Activated T-cell treated with anti-CD3 and anti-CD28 coated beads for 24 hours (primary cell): Measurements from ENCODE around the gene SLC12A7.
"Not testable (repeated sequence)": the region's sequence is repeated elsewhere in the genome, so short reads cannot be mapped to it uniquely, and the experiment has no call there.

ENCODE experiments used
- DNase-seq: peaks from one replicate; pipeline ENCODE4 v3.0.0-alpha.2; 2020; ENCODE audit warnings: low read depth

The SLC12A7 gene

DNA sequence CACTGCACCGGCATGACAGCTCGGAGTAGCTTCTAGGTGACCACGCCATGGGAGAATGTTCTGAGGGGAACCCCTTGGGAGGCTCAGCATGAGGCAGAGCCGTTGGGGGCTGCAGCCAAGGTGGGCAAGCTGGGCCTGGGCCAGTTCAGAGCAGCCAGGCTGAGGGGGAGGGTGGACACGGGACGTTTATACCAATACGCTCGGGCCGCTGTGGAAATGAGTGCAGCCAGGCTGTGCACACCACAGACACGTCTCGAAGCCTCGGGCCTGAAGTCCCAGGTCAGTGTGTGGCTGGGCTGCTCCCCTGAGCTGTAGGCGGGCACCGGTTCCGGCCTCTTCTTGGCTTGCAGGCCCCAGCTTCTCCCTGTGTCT is 28.9 kb upstream of the SLC12A7 start:
- no peak for DNase-seq

DNA sequence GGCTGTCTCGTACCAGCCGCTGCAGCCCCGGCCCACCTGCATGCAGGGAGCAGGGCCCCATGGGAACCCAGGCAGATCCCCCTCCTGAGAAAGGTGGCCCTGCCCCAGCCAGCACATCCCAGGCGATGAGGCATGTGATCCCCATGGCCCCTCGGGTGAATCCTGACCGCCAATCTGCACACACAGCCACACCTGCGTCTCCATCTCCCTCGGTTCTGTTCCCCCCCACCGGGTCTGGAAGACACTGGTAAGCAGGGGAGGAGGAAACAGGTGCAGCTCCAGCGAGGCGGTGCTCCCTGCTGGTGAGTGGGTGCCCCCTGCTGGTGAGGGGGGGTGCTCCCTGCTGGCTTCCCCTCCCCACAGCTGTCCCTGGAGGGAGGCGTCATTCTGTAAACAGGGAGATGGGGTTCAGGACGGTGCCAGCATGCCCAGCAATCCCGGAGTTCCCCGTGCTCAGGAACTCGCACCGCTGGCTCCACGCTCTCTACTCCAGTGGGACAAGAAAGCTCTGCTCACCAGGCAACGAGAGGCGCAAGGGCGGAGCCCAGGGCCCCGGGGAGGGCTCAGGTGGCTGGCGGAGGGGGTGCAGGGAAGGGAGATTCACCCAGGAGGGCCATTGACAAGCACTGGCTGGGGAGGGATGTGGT is 28.4 kb upstream of the SLC12A7 start:
- DNase-seq: peak; percentile 65

DNA sequence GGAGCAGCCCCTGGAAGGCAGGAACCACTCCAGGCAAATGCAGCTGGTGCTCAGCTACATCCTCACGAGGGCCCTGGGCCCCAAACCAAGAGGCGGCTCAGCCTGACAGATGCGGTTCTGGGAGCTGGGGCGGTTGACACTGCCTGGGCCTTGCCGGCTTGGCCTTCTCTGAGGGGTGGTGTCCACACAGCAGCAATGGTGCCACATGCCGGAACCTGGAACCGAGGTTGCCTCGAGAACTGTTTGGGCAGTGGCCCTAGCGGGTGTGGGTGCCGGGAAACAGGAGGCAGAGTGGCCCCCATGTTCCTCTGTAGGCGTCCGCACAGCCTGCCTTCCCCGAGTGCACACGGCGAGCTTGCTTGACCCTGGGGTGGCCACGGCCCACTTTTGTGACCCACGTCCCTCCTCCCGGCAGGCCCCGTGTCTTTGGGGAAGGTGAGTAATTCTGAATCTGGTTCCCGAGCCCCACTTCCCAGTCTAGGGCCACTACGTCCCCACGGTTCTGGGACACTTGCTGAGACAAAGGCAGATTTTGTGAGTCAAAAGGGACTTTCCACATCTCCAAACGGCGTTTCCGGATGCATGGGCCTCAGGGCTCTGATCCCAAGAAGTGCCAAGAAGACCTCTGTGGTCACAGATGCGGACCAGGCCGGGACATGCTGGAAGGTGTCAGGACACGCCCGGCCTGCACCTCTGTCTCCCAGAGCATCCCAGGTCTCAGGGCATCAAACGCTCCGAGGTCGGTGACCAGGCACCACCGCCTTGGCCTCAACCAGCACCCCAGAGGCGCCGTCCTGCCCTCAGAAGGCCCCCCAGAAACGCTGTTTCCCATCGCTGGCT is 27.7 kb upstream of the SLC12A7 start:
- DNase-seq: no peak

DNA sequence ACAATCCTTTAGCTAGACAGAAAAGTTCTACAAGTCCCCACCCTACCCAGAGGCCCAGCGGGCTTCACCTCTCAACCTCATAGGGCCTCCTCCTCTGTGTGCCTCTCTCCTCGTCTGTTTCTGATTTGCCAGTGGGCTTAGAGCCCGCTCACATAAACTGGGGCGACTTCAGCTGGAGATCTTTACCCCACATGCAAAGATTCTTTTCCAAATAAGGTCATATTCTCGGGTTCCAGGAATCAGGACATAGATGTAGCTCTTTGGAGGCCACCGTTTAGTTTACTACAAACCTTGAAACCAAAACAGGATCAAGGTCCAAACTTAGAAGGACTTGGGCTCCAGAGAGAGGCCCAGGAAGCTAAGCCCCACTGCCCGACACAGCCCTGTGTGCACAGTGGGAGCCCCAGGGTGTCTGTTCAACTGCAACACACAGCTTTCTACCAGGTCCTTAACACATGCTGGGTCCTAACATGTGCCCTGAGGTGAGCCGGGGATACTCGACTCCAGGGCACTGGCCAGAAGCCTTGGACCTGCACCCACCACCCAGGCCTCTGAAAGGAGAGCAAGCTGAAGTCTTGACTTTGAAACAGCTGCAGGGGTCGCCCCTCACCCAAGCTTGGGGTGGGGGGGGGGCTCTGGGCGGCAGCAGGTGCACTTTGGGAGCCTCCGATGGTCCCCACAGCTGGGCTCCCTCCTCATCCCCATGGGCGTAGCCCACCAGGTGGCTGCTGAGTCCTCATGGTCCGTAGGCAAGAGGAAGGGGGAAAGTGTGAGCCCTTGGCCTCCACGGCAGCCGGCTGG is 26.8 kb upstream of the SLC12A7 start:
- DNase-seq: no peak

DNA sequence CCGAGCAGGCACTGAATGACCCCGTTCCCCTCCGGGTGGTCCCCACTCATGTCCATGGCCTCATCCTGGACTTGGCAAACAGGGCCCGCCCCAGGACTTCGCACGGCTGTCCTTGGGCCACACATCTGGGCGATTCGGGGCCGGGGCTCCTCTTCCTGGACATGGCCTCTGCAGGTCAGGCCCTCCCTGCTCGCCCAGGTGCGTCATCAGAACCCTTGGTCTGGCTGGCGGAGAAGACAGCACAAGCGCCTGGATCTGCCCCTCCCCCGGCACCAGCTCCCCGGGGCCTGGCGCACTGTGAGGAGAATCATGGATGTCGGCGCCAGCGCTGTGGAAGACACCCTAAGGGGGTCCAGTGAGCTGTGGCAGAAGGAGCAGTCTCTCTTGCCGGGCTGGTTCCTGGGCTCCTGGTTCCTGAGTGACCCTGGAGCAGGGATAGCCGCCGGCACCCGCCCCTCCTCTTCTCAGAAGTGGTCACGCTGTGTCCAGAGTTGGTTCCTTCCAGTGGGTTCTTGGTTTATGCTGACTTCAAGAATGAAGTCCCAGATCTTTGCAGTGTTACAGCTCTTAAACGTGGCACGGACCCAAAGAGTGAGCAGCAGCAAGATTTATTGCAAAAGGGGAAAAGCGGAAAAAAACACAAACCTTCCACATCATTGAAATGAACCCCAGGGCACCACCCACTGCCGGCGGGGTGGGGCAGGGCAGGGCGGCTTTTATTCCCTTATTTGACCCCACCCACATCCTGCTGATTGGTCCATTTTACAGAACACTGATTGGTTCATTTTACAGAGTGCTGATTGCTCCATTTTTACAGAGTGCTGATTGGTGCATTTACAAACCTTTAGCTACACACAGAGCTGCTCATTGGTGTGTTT is 25.9 kb upstream of the SLC12A7 start:
- no peak for DNase-seq

DNA sequence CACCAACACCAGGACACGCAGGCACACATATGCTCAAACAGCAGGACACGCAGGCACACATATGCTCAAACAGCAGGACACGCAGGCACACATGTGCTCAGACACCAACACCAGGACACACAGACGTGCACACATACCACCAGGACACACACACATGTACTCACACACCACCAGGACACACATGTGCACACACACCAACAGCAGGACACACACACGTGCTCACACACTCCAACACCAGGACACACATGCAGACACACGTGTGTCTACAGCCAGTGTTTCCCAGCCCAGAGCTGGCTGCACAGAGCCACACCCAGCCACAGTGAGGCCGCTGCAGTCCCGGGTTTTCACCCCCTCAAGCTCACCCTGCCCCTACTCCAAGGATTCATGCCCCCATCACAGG is 25.0 kb upstream of the SLC12A7 start:
- no peak for DNase-seq

DNA sequence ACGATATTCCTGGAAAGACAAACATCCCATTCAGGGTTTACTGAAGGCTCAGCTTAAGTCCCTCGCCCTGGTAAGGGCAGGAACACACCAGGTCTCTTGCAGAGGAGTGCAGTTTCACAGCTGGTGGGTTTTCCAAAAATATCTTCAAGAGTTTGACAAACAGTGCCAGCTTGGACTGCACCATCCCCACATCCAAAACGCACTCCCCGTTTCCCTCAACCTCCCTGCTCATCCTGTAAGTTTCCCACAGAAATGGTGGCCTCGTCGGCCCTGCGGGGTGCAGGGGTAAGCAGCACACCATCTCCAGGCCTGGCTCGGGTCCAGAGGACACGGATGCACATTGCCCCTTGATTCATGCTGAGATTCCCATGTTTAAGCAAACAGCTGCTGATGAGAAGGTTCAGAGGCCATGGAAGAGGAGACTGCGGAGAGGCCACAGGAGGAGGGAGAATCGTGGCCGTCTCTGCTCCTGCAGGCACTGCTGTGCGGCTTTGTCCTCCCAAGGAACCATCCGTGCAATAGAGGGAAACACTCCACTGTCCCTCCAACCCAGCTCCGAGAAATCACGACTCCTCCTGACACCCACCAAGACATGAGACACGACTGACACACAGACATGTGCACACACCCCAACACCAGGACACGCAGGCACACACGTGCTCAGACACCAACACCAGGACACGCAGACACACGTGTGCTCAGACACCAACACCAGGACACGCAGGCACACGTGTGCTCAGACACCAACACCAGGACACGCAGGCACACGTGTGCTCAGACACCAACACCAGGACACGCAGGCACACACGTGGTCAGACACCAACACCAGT is 24.0 kb upstream of the SLC12A7 start:
- DNase-seq: no peak

DNA sequence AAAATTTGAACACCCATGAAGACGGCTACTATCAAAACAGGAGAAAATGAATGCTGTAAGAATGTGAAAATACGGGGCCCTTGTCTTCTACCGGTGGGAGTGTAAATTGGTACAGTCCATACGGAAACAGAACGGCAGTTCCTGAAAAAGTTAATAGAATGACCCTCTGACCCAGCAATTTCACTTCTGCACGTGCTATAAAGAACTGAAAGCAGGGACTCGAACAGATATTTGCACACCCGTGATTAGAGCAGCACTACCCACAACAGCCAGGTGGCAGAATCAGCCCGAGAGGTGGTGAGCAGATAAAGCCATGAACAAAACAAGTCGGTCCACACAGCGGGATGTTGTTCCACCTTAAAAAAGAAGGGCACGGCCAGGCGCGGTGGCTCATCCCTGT is 22.6 kb upstream of the SLC12A7 start:
- DNase-seq: no peak

DNA sequence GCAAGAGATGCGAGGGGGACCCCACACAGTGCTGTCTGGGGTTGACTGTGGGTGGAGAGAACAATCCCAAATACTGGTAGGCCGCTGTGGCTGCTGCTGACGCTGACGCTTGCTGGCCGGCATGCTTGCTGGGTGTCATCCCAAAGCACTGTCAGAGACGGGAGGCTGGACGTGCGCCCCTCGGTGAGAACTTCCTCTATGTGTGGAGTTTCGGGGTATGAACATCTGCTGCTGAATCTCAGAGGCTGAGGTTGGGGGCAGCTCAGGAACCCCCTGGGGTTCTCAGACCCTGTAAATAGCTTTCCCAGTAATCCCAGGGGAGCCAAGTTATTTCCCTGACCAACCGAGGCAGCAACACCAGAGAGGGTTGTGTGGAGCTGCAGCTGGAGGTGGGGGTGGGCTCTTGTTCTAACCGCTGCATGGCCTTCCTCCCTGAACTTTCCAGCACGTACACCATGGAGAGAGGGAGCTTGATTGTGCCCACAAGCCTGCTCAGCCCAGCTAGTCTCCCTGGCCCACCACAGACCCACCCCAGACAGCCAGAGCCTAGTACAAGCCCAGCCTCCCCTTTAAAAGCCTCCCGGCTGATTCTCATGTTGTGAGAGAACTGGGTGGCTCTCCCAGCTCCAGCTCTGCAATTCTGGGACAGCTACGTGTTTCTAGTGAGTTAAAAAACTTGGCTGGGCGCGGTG is 21.8 kb upstream of the SLC12A7 start:
- DNase-seq: no peak

DNA sequence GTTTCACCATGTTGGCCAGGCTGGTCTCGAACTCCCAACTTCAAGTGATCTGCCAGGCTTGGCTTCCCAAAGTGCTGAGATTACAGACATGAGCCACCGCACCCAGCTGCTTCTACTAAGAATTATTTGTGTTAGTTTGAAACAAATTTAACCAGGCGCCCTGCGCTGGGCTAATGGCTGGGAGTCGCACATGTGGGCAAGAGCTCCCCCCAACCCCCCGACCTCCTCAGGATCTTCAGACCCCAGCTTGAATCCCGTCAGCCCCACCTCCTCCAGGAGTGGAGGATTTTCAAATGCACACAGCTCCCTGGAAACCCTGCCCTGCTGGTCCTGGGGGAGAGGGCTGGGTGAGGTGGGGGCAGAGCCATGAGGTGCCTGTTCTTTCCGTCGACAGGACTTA is 21.2 kb upstream of the SLC12A7 start:
- no peak for DNase-seq

DNA sequence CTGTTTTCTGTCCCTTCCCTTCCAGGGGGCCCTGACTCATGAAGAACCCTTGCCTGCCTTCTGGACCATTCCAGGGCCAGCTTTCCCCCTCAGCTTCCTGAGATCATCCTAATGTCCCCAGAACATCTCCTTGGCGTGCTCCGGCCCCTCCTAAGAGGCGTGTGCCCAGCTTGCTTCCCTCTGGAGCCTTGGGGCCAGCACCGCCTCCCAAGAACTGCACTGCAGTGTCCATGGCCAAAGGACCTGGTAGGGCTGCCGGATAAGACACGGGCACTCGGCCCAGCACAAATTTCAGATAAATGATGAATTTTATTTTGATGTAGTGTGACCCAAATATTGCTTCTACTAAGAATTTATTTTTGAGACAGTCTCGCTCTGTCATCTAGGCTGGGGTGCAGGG is 20.7 kb upstream of the SLC12A7 start:
- DNase-seq: no peak

DNA sequence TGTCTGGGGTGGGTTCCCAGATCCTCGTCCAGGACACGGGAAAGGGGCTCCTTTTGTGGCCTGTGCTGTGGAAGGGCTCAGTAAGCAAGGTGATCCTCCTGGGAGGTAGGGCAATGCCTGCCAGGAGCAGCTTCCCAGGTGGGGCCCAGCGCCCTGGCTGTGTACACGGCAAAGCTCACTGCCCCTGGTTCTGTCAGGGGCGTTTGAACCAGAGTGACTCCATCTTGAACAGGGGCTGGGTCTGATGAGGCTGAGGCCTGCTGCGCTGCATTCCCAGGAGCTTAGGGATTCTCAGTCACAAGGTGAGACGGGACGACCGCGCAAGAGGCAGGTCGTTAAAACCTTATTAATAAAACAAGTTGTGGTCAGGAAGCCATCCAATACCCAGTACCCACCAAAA is 19.9 kb upstream of the SLC12A7 start:
- no peak for DNase-seq

DNA sequence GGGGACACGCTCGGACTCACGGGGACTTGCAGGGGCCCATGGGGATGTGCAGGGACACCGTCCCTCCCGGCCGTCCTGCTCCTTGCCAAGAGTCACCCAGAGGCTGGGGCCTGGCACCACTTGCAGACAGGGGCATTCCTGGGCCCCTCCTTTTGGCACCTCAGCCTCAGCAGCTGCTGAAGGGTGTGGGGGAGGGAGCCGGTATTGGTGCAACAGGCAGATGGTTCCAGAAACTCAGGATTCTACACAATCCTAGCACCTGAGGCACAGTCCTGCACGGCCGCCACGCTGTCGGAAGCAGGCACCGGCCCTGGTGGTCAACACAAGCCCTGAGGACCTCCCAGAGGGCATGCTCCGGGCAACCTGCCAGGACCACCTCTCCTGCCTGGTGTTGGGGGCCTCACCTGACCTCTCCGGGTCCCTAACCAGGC is 19.3 kb upstream of the SLC12A7 start:
- DNase-seq: no peak

DNA sequence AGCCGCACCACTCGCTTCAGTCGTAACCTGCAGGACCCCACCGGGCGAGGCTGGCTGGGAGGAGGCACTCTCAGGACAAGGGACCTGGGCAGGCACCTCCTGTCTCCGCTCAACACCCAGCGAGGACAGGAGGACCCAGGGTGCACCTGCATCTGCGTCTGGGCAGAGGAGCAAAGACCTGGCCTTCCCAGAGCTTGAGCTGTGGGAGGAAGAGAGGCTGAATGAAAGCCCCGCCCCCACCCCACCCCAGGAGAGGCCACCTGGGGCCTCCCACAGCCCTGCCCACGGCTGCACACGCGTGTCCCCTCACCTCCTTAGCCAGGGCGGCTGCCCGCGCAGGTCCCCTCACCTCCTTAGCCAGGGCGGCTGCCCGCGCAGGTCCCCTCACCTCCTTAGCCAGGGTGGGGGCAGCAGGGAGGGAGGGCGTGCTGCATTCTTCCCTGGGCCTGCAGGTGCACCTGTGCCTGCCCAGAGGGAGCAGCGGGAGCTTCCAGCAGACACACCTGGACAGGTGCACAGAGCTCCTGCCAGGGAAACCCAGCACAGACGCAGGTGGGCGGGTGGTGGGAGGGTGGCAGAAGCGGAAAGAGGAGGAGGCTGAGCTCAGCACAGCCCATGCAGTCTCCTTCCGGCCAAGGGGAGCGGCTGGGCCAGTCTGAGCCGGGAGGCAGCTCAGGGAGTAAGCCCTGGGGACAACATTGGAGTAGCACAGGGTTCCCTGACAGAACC is 18.5 kb upstream of the SLC12A7 start:
- no peak for DNase-seq

DNA sequence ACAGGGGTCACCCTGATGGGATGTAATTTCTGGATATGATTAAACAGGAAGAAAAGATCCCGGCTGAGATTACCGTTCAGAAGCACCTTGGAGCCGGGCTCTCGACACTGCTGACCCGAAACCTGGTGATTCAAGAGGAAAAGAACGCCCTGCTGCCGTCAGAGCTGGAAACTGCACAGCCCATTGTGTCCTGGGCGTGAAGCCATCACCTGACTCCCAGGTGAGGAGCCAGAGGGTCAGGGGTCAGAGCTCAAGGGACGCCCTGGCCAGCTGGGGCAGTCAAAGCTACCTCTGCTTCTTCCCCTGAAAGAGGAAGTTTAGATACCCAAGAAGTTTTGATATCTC is 17.8 kb upstream of the SLC12A7 start:
- DNase-seq: no peak

DNA sequence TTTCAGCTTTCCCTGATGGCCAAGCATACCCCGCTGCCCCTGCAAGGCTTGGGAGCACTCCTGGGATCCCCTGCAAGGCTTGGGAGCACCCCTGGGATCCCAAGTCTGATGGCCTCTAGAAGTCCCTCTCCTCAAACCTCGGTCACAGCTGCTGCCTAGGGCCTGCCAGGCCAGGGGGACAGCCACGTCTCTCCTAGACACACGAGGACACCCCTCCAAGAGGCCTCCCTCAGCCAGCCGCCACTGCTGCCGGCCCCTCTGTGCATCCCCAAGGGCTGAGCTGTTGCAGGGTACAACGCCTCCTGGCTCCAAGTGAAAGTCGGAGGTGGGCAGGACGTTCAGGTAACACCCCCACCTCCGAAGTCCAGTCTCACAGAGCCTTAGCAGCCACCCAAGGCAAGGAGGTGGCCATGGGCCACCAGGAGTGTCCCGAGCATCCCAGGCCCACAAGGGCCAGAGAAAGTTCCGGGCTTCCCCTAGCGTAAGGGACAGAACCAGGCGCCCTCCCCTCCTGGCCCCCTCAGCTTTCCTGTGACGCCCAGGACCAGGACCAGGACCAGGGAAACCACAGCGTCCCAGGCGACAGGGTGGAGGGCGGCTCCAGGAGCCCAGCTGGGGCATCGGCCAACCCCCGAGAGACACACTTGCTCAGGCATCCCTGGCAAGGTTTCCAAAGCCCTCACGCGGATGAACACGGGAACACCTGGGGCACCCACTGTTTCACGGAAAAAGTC is 17.3 kb upstream of the SLC12A7 start:
- no peak for DNase-seq

DNA sequence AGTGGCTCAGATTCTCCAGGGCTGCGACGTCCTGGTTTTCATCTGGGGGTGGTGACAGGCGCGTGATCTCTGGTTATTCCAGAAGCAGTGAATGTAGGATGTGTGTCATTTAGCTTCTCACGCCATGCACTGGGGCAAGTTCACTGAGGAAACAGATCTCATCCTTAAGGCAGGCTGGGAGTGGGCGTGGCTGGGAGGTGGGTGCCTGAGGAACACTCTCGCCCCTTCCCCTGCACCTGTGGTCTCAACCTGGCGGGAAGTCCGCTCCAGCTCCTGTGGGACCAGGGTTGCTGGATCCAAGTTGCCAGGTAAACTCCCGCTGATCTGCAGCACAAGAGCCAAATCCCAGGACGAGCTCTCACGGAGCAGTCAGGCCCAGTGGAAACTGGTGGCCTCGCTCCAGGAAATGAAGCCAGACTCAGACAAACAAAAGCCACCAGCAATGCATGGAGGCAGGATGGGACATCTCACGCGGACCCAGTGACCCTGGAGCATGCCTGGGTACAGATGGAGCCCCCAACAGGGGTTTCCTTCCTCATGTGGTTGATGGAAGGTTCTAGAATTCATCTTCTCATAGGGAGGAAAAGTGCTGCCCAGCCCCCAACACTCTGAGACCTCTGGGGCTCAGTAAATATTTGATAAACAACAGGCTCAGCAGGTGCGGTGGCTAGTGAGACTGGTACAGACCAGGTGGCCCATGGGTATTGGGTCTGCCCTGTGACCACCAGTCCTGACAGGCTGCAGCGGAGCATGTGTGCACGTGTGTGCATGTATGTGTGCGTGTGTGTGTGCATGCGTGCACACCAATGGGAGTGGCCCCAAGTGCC is 16.3 kb upstream of the SLC12A7 start:
- DNase-seq: no peak

DNA sequence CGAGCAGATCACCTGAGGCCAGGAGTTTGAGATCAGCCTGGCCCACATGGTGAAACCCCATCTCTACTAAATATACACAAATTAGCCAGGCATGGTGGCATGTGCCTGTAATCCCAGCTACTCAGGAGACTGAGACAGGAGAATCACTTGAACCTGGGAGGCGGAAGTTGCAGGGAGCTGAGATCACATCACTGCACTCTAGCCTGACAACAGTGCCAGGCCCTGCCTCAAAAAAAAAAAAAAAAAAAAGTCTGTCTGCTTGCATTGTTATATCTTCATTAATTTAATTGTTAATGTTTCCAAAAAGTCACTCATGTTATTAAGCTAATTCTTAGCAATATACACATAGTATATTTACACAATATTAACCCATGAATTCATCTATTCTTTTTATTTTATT is 13.8 kb upstream of the SLC12A7 start:
- not testable (repeated sequence) for DNase-seq
